ENCODE measurements around the gene COL6A3.

Gene COL6A3

GRCh38 chr2:237344942-237345341 is 69.0 kb downstream of the COL6A3 start:
- no peak for DNase-seq

- DNase-seq: no peak
These were observed 70.0 kb downstream of the COL6A3 start for GRCh38 chr2:237343993-237344392.

GRCh38 chr2:237341872-237342271 is 72.1 kb downstream of the COL6A3 start:
- DNase-seq: no peak

GRCh38 chr2:237337586-237337985 is 76.4 kb downstream of the COL6A3 start:
- DNase-seq: no peak

GRCh38 chr2:237336131-237336530 is 77.8 kb downstream of the COL6A3 start:
- no peak for DNase-seq

- no peak for DNase-seq
These were observed 80.2 kb downstream of the COL6A3 start for GRCh38 chr2:237333748-237334147.

GRCh38 chr2:237330541-237330940 is 83.4 kb downstream of the COL6A3 start:
- no peak for DNase-seq

- DNase-seq: no peak
These were observed 86.6 kb downstream of the COL6A3 start for GRCh38 chr2:237327175-237327950.

GRCh38 chr2:237326266-237327171 is 87.4 kb downstream of the COL6A3 start:
- DNase-seq: no peak

GRCh38 chr2:237324837-237325236 is 89.1 kb downstream of the COL6A3 start:
- no peak for DNase-seq

GRCh38 chr2:237324405-237324831 is 89.5 kb downstream of the COL6A3 start:
- DNase-seq: no peak

- no peak for DNase-seq
These were observed 90.3 kb downstream of the COL6A3 start for GRCh38 chr2:237323656-237324055.

- no peak for DNase-seq
These were observed 91.4 kb downstream of the COL6A3 start for GRCh38 chr2:237322564-237322963.

- no peak for DNase-seq
These were observed 92.2 kb downstream of the COL6A3 start for GRCh38 chr2:237321746-237322145.

- DNase-seq: no peak
These were observed 93.0 kb downstream of the COL6A3 start for GRCh38 chr2:237320801-237321560.

- DNase-seq: no peak
These were observed 94.1 kb downstream of the COL6A3 start for GRCh38 chr2:237319887-237320286.

- DNase-seq: no peak
These were observed 94.7 kb downstream of the COL6A3 start for GRCh38 chr2:237319086-237319820.

GRCh38 chr2:237316339-237316738 is 97.6 kb downstream of the COL6A3 start:
- no peak for DNase-seq

- DNase-seq: no peak
These were observed 98.1 kb downstream of the COL6A3 start for GRCh38 chr2:237315829-237316225.

GRCh38 chr2:237315170-237315828 is 98.7 kb downstream of the COL6A3 start:
- no peak for DNase-seq

- DNase-seq: no peak
These were observed 99.3 kb downstream of the COL6A3 start for GRCh38 chr2:237314681-237315080.

GRCh38 chr2:237314198-237314597 is 99.8 kb downstream of the COL6A3 start:
- DNase-seq: no peak

Data from activated naive CD4-positive, alpha-beta T cell (primary cell).